Neuronal stem cell (in vitro differentiated cells): ENCODE measurements around the gene POSTN.

Experiments used
- DNase-seq: peaks from one replicate; pipeline ENCODE4 v3.0.0-alpha.2; 2013; ENCODE audit warnings: low spot score
- H2AFZ ChIP-seq: one replicate; pipeline ENCODE4 v1.6.1; 2013; ENCODE audit warnings: mild to moderate bottlenecking, low read length, inconsistent platforms
- H2AK5ac ChIP-seq: 2 replicates; pipeline ENCODE4 v1.6.1; 2013; ENCODE audit warnings: low read depth, mild to moderate bottlenecking, inconsistent platforms, low read length, moderate library complexity, mixed read lengths
- H2BK120ac ChIP-seq: 2 replicates; pipeline ENCODE4 v1.6.1; 2013; ENCODE audit warnings: low read depth, mild to moderate bottlenecking, inconsistent platforms, low read length, moderate library complexity, mixed read lengths
- H2BK12ac ChIP-seq: one replicate; pipeline ENCODE4 v1.6.1; 2013; ENCODE audit warnings: low read length, inconsistent platforms
- H2BK15ac ChIP-seq: 2 replicates; pipeline ENCODE4 v1.6.1; 2013; ENCODE audit warnings: mild to moderate bottlenecking, low read length, inconsistent platforms, mixed read lengths
- H2BK5ac ChIP-seq: one replicate; pipeline ENCODE4 v1.6.1; 2013; ENCODE audit warnings: inconsistent platforms, mild to moderate bottlenecking, low read length, moderate library complexity
- H3K14ac ChIP-seq: one replicate; pipeline ENCODE4 v1.6.1; 2013; ENCODE audit warnings: low read length, inconsistent platforms
- H3K18ac ChIP-seq: 2 replicates; pipeline ENCODE4 v1.6.1; 2013; ENCODE audit warnings: low read length, inconsistent platforms
- H3K23ac ChIP-seq: 2 replicates; pipeline ENCODE4 v1.6.1; 2013; ENCODE audit warnings: low read depth, mild to moderate bottlenecking, mixed read lengths, low read length, inconsistent platforms; ENCODE audit not compliant: poor library complexity
- H3K27ac ChIP-seq: replicated peaks from 3 replicates; pipeline ENCODE4 v1.5.1; 2013; ENCODE audit warnings: low read length, inconsistent platforms
- H3K27me3 ChIP-seq, 3 experiments: 2 replicates each; pipeline ENCODE4 v1.6.1; 2013; ENCODE audit warnings: low read length in 3 of 3, mild to moderate bottlenecking in 2 of 3, inconsistent platforms in 1 of 3, low read depth in 1 of 3, mixed read lengths in 1 of 3, moderate library complexity in 1 of 3; ENCODE audit not compliant: control insufficient read depth in 3 of 3, insufficient read depth in 3 of 3
- H3K36me3 ChIP-seq, 2 donors: replicated peaks in 1 of 2; 2 replicates each; pipeline ENCODE4 v1.6.1; 2013; ENCODE audit warnings: low read length in 2 of 2; ENCODE audit not compliant: control insufficient read depth in 2 of 2, insufficient read depth in 2 of 2
- H3K4ac ChIP-seq: 2 replicates; pipeline ENCODE4 v1.6.1; 2013; ENCODE audit warnings: inconsistent platforms, mild to moderate bottlenecking, low read length, moderate library complexity
- H3K4me1 ChIP-seq, 2 donors: 1 replicate in 1 of 2; 2 replicates in 1 of 2; pipeline ENCODE4 v1.6.1; 2013; ENCODE audit warnings: low read length in 2 of 2, low read depth in 1 of 2; ENCODE audit not compliant: control insufficient read depth in 2 of 2, insufficient read depth in 1 of 2
- H3K4me2 ChIP-seq: one replicate; pipeline ENCODE4 v1.6.1; 2013; ENCODE audit warnings: mild to moderate bottlenecking, low read length, inconsistent platforms; ENCODE audit not compliant: insufficient read depth, poor library complexity, severe bottlenecking
- H3K4me3 ChIP-seq, 2 donors: 2 replicates each; pipeline ENCODE4 v1.5.1; 2013; ENCODE audit warnings: low read length in 2 of 2, mild to moderate bottlenecking in 2 of 2, inconsistent platforms in 1 of 2, moderate library complexity in 1 of 2
- H3K79me1 ChIP-seq: one replicate; pipeline ENCODE4 v1.6.1; 2013; ENCODE audit warnings: low read depth, mild to moderate bottlenecking, inconsistent platforms, low read length, moderate library complexity
- H3K9ac ChIP-seq: one replicate; pipeline ENCODE4 v1.6.1; 2013; ENCODE audit warnings: mild to moderate bottlenecking, low read depth, low read length, inconsistent platforms; ENCODE audit not compliant: poor library complexity
- H3K9me3 ChIP-seq, 2 donors: replicated peaks in 1 of 2; 2 replicates each; pipeline versions ENCODE3 to v1.6.1; 2013; ENCODE audit warnings: low read length in 2 of 2, mild to moderate bottlenecking in 2 of 2, inconsistent platforms in 1 of 2, low read depth in 1 of 2, mixed read lengths in 1 of 2, moderate library complexity in 1 of 2; ENCODE audit not compliant: control insufficient read depth in 2 of 2, insufficient read depth in 1 of 2
- H4K8ac ChIP-seq: one replicate; pipeline ENCODE4 v1.6.1; 2013; ENCODE audit warnings: low read depth, mild to moderate bottlenecking, inconsistent platforms, low read length, moderate library complexity
- H4K91ac ChIP-seq: one replicate; pipeline ENCODE4 v1.6.1; 2013; ENCODE audit warnings: low read length, low read depth, mild to moderate bottlenecking, inconsistent platforms; ENCODE audit not compliant: poor library complexity
- WGBS, 2 donors: extraction: QIAGEN DNeasy Blood & Tissue Kit; methylation state at CpG; one replicate each; pipeline ENCODE4 v1.1.7; 2013; ENCODE audit warnings: missing lambda C conversion rate in 2 of 2, mixed read lengths in 1 of 2; ENCODE audit not compliant: insufficient read length in 2 of 2, insufficient replicate concordance in 1 of 2; ENCODE audit errors: extremely low coverage in 2 of 2; 5-methylcytosine and 5-hydroxymethylcytosine counted together

Gene POSTN

GRCh38 chr13:37608750-37609339 lies 10.3 kb upstream of the POSTN start:
- Histone ChIP-seq H3K23ac (no peak overlapping the region), H3K4ac (no peak overlapping the region), H3K18ac (no peak overlapping the region), H3K4me3 (no peak overlapping the region), H2AK5ac (no peak overlapping the region), H3K27ac (no peak overlapping the region), H3K36me3 (no peaks in the 10 kb centered on the region), H2BK15ac (no peak overlapping the region), H3K9ac (no peak overlapping the region), H2BK5ac (no peak overlapping the region), H3K4me1 (no peaks in the 10 kb centered on the region), H4K8ac (no peak overlapping the region), H2BK120ac (no peak overlapping the region), H3K9me3 (no peaks in the 10 kb centered on the region), H3K14ac (no peak overlapping the region), H3K4me2 (no peak overlapping the region), H3K79me1 (no peaks in the 10 kb centered on the region), H2BK12ac (no peak overlapping the region), H2AFZ (no peak overlapping the region), H4K91ac (no peak overlapping the region), H3K27me3 (no peaks in the 10 kb centered on the region)
- WGBS, 2 donors: no CpG with 5 or more reads among the region's 1 CpG
- no peak for DNase-seq

GRCh38 chr13:37602733-37603381 lies 4.3 kb upstream of the POSTN start:
- Histone ChIP-seq H2BK5ac (no peak overlapping the region), H2AK5ac (no peak overlapping the region), H3K9ac (no peak overlapping the region), H2BK120ac (no peak overlapping the region), H2BK15ac (no peak overlapping the region), H3K4ac (no peak overlapping the region), H4K8ac (no peak overlapping the region), H3K4me3 (no peak overlapping the region), H3K4me1 (no peaks in the 10 kb centered on the region), H3K14ac (no peak overlapping the region), H4K91ac (no peak overlapping the region), H3K79me1 (no peaks in the 10 kb centered on the region), H3K27ac (no peak overlapping the region), H3K4me2 (no peak overlapping the region), H3K18ac (no peak overlapping the region), H3K9me3 (no peaks in the 10 kb centered on the region), H3K23ac (no peak overlapping the region), H3K27me3 (no peaks in the 10 kb centered on the region), H2AFZ (no peak overlapping the region), H3K36me3 (no peaks in the 10 kb centered on the region), H2BK12ac (no peak overlapping the region)
- no peak for DNase-seq
- no CpG with 5 or more reads among the region's 5 CpGs for WGBS, 2 donors

- Histone ChIP-seq H3K4me2 (no peak overlapping the region), H3K27me3 (no peaks in the 10 kb centered on the region), H4K8ac (no peak overlapping the region), H2AFZ (no peak overlapping the region), H3K9me3 (no peaks in the 10 kb centered on the region), H3K9ac (no peak overlapping the region), H2BK120ac (no peak overlapping the region), H3K79me1 (no peaks in the 10 kb centered on the region), H3K4me3 (no peak overlapping the region), H3K4me1 (no peaks in the 10 kb centered on the region), H2BK5ac (no peak overlapping the region), H3K23ac (no peak overlapping the region), H3K18ac (no peak overlapping the region), H4K91ac (no peak overlapping the region), H3K4ac (no peak overlapping the region), H2AK5ac (no peak overlapping the region), H3K27ac (no peak overlapping the region), H3K14ac (no peak overlapping the region), H3K36me3 (no peaks in the 10 kb centered on the region), H2BK12ac (no peak overlapping the region), H2BK15ac (no peak overlapping the region)
- WGBS, 2 donors: no CpG with 5 or more reads among the region's 3 CpGs
- no peak for DNase-seq
Measured at GRCh38 chr13:37601648-37602440, 3.3 kb upstream of the POSTN start.

GRCh38 chr13:37599519-37599918 lies 951 bp upstream of the POSTN start:
- H2BK5ac ChIP-seq: no peak overlapping the region
- no CpG with 5 or more reads among the region's 2 CpGs for WGBS, 2 donors
- no peaks in the 10 kb centered on the region for H3K27me3 ChIP-seq
- H3K14ac ChIP-seq: no peak overlapping the region
- H3K23ac ChIP-seq: no peak overlapping the region
- no peak overlapping the region for H2AFZ ChIP-seq
- H2BK12ac ChIP-seq: no peak overlapping the region
- no peak overlapping the region for H2AK5ac ChIP-seq
- H3K4ac ChIP-seq: no peak overlapping the region
- H4K8ac ChIP-seq: no peak overlapping the region
- no peak overlapping the region for H2BK120ac ChIP-seq
- no peak overlapping the region for H3K4me3 ChIP-seq
- H3K36me3 ChIP-seq: no peaks in the 10 kb centered on the region
- no peak overlapping the region for H3K9ac ChIP-seq
- no peaks in the 10 kb centered on the region for H3K79me1 ChIP-seq
- H3K4me1 ChIP-seq: peaks cover 0 to 9% of the 10 kb centered on the region in 2 donors
- no peak for DNase-seq
- no peak overlapping the region for H3K4me2 ChIP-seq
- no peak overlapping the region for H3K18ac ChIP-seq
- no peak overlapping the region for H3K27ac ChIP-seq
- no peaks in the 10 kb centered on the region for H3K9me3 ChIP-seq
- no peak overlapping the region for H4K91ac ChIP-seq
- H2BK15ac ChIP-seq: no peak overlapping the region
